KMS-11 (cell line): ENCODE results near the gene STBD1.

Experiments
- H2AFZ ChIP-seq: fragments of 200-600 bp; sonication (generic); 2 replicates; pipeline ENCODE4 v1.6.1; 2016; ENCODE audit warnings: antibody characterized with exemption, mixed run types, low read depth
- H3K27ac ChIP-seq: fragments of 200-600 bp; sonication (generic); 2 replicates; pipeline ENCODE4 v1.6.1; 2016; ENCODE audit warnings: mild to moderate bottlenecking, mixed run types
- H3K27me3 ChIP-seq: fragments of 200-600 bp; sonication (generic); 2 replicates; pipeline ENCODE4 v1.6.1; 2017; ENCODE audit warnings: mild to moderate bottlenecking, low read depth, mixed run types, moderate library complexity; ENCODE audit not compliant: insufficient read depth
- H3K36me3 ChIP-seq: fragments of 200-600 bp; sonication (generic); 2 replicates; pipeline ENCODE4 v1.6.1; 2017; ENCODE audit warnings: mild to moderate bottlenecking, mixed run types; ENCODE audit not compliant: insufficient read depth
- H3K4me1 ChIP-seq: fragments of 200-600 bp; sonication (generic); 2 replicates; pipeline ENCODE4 v1.6.1; 2016; ENCODE audit warnings: mild to moderate bottlenecking, low read depth, mixed run types; ENCODE audit not compliant: poor library complexity, severe bottlenecking
- H3K4me2 ChIP-seq: fragments of 200-600 bp; sonication (generic); 2 replicates; pipeline ENCODE4 v1.7.0; 2016; ENCODE audit warnings: mild to moderate bottlenecking, mixed run types
- H3K4me3 ChIP-seq: fragments of 200-600 bp; sonication (generic); IDR thresholded peaks from 2 replicates; pipeline ENCODE4 v1.6.1; 2017; ENCODE audit warnings: low read depth, low read length, mixed read lengths; ENCODE audit not compliant: insufficient read depth
- H3K79me2 ChIP-seq: fragments of 200-600 bp; sonication (generic); 2 replicates; pipeline ENCODE4 v1.6.1; 2016; ENCODE audit warnings: low read depth, mixed run types; ENCODE audit not compliant: insufficient read depth
- H3K9ac ChIP-seq: fragments of 200-600 bp; sonication (generic); 2 replicates; pipeline ENCODE4 v1.6.1; 2016; ENCODE audit warnings: mild to moderate bottlenecking, mixed run types
- H4K20me1 ChIP-seq: fragments of 200-600 bp; sonication (generic); 2 replicates; pipeline ENCODE4 v1.6.1; 2016; ENCODE audit warnings: mild to moderate bottlenecking, mixed run types; ENCODE audit not compliant: insufficient read depth
- CTCF ChIP-seq: fragments of 200-600 bp; sonication (generic); conservative IDR thresholded peaks from 2 replicates; pipeline ENCODE4 v1.6.1; 2017; ENCODE audit warnings: low read depth, mild to moderate bottlenecking, antibody characterized with exemption, low read length, moderate library complexity, mixed read lengths

Gene STBD1

GRCh38 chr4:76302826-76303438, 3.6 kb upstream of the STBD1 start:
- H3K4me3 ChIP-seq: no peak overlapping the region
- no peaks in the 10 kb centered on the region for H3K27me3 ChIP-seq
- H3K4me2 ChIP-seq: peak overlapping the region; percentile 92
- H3K4me1 ChIP-seq: peaks cover 71% of the 10 kb centered on the region
- peak overlapping the region; percentile 45; the same call in 1 of the 2 replicates for H3K27ac ChIP-seq
- no peak for TF ChIP-seq CTCF
- peaks cover 51% of the 10 kb centered on the region for H3K79me2 ChIP-seq
- H3K9ac ChIP-seq: no peak overlapping the region
- no peaks in the 10 kb centered on the region for H4K20me1 ChIP-seq
- no peak overlapping the region for H2AFZ ChIP-seq
- H3K36me3 ChIP-seq: no peaks in the 10 kb centered on the region

- peak overlapping the region; percentile 69 for H3K27ac ChIP-seq
Observed at GRCh38 chr4:76305033-76305687, 1.4 kb upstream of the STBD1 start.

GRCh38 chr4:76306882-76307659, 538 bp downstream of the STBD1 start:
- Histone ChIP-seq H3K27me3 (no peaks in the 10 kb centered on the region), H3K27ac (peak overlapping the region; percentile 69), H3K36me3 (peaks cover 19% of the 10 kb centered on the region; the same call in 1 of the 2 replicates), H3K4me1 (peaks cover 74% of the 10 kb centered on the region), H3K9ac (peak overlapping the region; percentile 77), H4K20me1 (0 out of 2 replicates have a peak, but pooled peaks cover 5% of the 10 kb centered on the region), H3K79me2 (peaks cover 76% of the 10 kb centered on the region), H3K4me2 (peak overlapping the region; percentile 59), H2AFZ (peak overlapping the region; percentile 61), H3K4me3 (peak overlapping the region; percentile 67)
- peak; percentile 46 for TF ChIP-seq CTCF

More at GRCh38 chr4:76305033-76305687, 1.4 kb upstream of the STBD1 start:
- no peaks in the 10 kb centered on the region for H3K27me3 ChIP-seq
- H3K4me3 ChIP-seq: peak overlapping the region; percentile 54
- no peak for TF ChIP-seq CTCF
- peak overlapping the region; percentile 61 for H2AFZ ChIP-seq
- peaks cover 72% of the 10 kb centered on the region for H3K4me1 ChIP-seq
- H3K9ac ChIP-seq: peak overlapping the region; percentile 77
- peaks cover 15% of the 10 kb centered on the region; the same call in 1 of the 2 replicates for H3K36me3 ChIP-seq
- peak overlapping the region; percentile 92 for H3K4me2 ChIP-seq
- H4K20me1 ChIP-seq: 0 out of 2 replicates have a peak, but pooled peaks cover 1% of the 10 kb centered on the region
- peaks cover 69% of the 10 kb centered on the region for H3K79me2 ChIP-seq

- Histone ChIP-seq H3K27me3 (no peaks in the 10 kb centered on the region), H4K20me1 (0 out of 2 replicates have a peak, but pooled peaks cover 5% of the 10 kb centered on the region), H3K4me3 (peak overlapping the region; percentile 67), H3K4me1 (peaks cover 75% of the 10 kb centered on the region), H3K4me2 (peak overlapping the region; percentile 59), H2AFZ (peak overlapping the region; percentile 61; the same call in 1 of the 2 replicates), H3K36me3 (peaks cover 19% of the 10 kb centered on the region; the same call in 1 of the 2 replicates), H3K9ac (peak overlapping the region; percentile 77), H3K79me2 (peaks cover 76% of the 10 kb centered on the region), H3K27ac (peak overlapping the region; percentile 69)
- no peak for TF ChIP-seq CTCF
Observed at GRCh38 chr4:76307660-76308014, 1.1 kb downstream of the STBD1 start.
